ENCODE measurements around the gene KCNA5. TPM values are rescaled to one million over a fixed set of nuclear protein-coding genes. Genes with fewer than 3 reads are reported as not detected.

Gene KCNA5
- total RNA-seq, 2 experiments from 2014 or later: not detected

GRCh38 chr12:5003025-5003666 is 40.5 kb upstream of the KCNA5 start:
- H3K36me3 Mint-ChIP-seq (ENCODE audit: low read depth): no peaks in the 10 kb centered on the region
- Histone ChIP-seq H3K4me3 (ENCODE audit: low read length) (no peak overlapping the region), H3K36me3 (ENCODE audit: insufficient read depth, low read length) (no peaks in the 10 kb centered on the region), H3K27ac (ENCODE audit: low read depth in 1 of 2, low read length in 2 of 2) (no peak overlapping the region), H3K9me3 (ENCODE audit: control insufficient read depth in 1 of 2, insufficient read depth in 1 of 2, low read length in 2 of 2) (no peaks in the 10 kb centered on the region), H3K27me3 (ENCODE audit: control insufficient read depth in 1 of 2, insufficient read depth in 2 of 2, low read length in 2 of 2) (peaks cover 0 to 3% of the 10 kb centered on the region in 2 experiments), H3K4me1 (ENCODE audit: insufficient read depth, low read length) (no peaks in the 10 kb centered on the region)
- ATAC-seq (ENCODE audit: poor library complexity) (no peak), DNase-seq (peak in 7 of 14 experiments; percentile 4 to 39 (median 24))
- CTCF ChIA-PET: no interaction called here
- no peak overlapping the region for H3K4me3 Mint-ChIP-seq
- H3K4me1 Mint-ChIP-seq (ENCODE audit: low read depth): no peaks in the 10 kb centered on the region
- intact Hi-C loops (cut with DNase I, micrococcal nuclease): loop anchor here in 1 of 2 experiments (5.0 kb wide), 1 partner anchor 146 kb away; no protein-coding TSS in a partner anchor
- POLR2A ChIA-PET: no interaction called here
- H3K27me3 Mint-ChIP-seq: peaks cover 32% of the 10 kb centered on the region
- peak; percentile 54 for TF ChIP-seq CTCF (IDR thresholded peaks at IDR 0.05)
- H3K27ac Mint-ChIP-seq: no peak overlapping the region
- no peaks in the 10 kb centered on the region for H3K9me3 Mint-ChIP-seq

- Histone ChIP-seq H3K27ac (ENCODE audit: low read depth in 1 of 2, low read length in 2 of 2) (no peak overlapping the region), H3K4me1 (ENCODE audit: insufficient read depth, low read length) (no peaks in the 10 kb centered on the region), H3K36me3 (ENCODE audit: insufficient read depth, low read length) (no peaks in the 10 kb centered on the region), H3K27me3 (ENCODE audit: control insufficient read depth in 1 of 2, insufficient read depth in 2 of 2, low read length in 2 of 2) (no peaks in the 10 kb centered on the region), H3K9me3 (ENCODE audit: control insufficient read depth in 1 of 2, insufficient read depth in 1 of 2, low read length in 2 of 2) (no peaks in the 10 kb centered on the region), H3K4me3 (ENCODE audit: low read length) (no peak overlapping the region)
- no peak for DNase-seq
- no peak for TF ChIP-seq CTCF (IDR thresholded peaks at IDR 0.05)
- no peak for ATAC-seq (ENCODE audit: poor library complexity)
- peaks cover 13% of the 10 kb centered on the region for H3K27me3 Mint-ChIP-seq
- intact Hi-C loops (cut with DNase I, micrococcal nuclease): no loop called here
- CTCF ChIA-PET: no interaction called here
- H3K36me3 Mint-ChIP-seq (ENCODE audit: low read depth): no peaks in the 10 kb centered on the region
- POLR2A ChIA-PET: no interaction called here
- H3K9me3 Mint-ChIP-seq: no peaks in the 10 kb centered on the region
- H3K4me3 Mint-ChIP-seq: no peak overlapping the region
- H3K4me1 Mint-ChIP-seq (ENCODE audit: low read depth): no peaks in the 10 kb centered on the region
- no peak overlapping the region for H3K27ac Mint-ChIP-seq
These were observed 35.0 kb upstream of the KCNA5 start for GRCh38 chr12:5008661-5009060.

- Histone ChIP-seq H3K9me3 (ENCODE audit: control insufficient read depth in 1 of 2, insufficient read depth in 1 of 2, low read length in 2 of 2) (no peaks in the 10 kb centered on the region), H3K27me3 (ENCODE audit: control insufficient read depth in 1 of 2, insufficient read depth in 2 of 2, low read length in 2 of 2) (no peaks in the 10 kb centered on the region), H3K27ac (ENCODE audit: low read depth in 1 of 2, low read length in 2 of 2) (no peak overlapping the region), H3K36me3 (ENCODE audit: insufficient read depth, low read length) (no peaks in the 10 kb centered on the region), H3K4me1 (ENCODE audit: insufficient read depth, low read length) (no peaks in the 10 kb centered on the region), H3K4me3 (ENCODE audit: low read length) (no peak overlapping the region)
- ChIA-PET POLR2A (no interaction called here), CTCF (no interaction called here)
- Mint-ChIP-seq H3K27ac (no peak overlapping the region), H3K4me3 (no peak overlapping the region), H3K36me3 (ENCODE audit: low read depth) (no peaks in the 10 kb centered on the region), H3K4me1 (ENCODE audit: low read depth) (no peaks in the 10 kb centered on the region), H3K27me3 (peaks cover 11% of the 10 kb centered on the region), H3K9me3 (no peaks in the 10 kb centered on the region)
- DNase-seq: no peak
- intact Hi-C loops (cut with DNase I, micrococcal nuclease): no loop called here
- no peak for TF ChIP-seq CTCF (IDR thresholded peaks at IDR 0.05)
- no peak for ATAC-seq (ENCODE audit: poor library complexity)
These were observed 33.5 kb upstream of the KCNA5 start for GRCh38 chr12:5010151-5010550.
